Spleen (tissue), 11 donors: ENCODE data around the gene ZNF438. TPM values are rescaled to one million over a fixed set of nuclear protein-coding genes. Genes with fewer than 3 reads are reported as not detected.

Source experiments
- DNase-seq: peaks from one replicate; pipeline ENCODE4 v3.0.0-alpha.2; 2020
- H3K27ac ChIP-seq, 8 donors: fragments of 200-600 bp; sonication (generic) in 7 of 8; 1 replicate in 4 of 8; 2 replicates in 4 of 8; pipeline versions ENCODE4 v1.5.0 to v1.8.0; 2016 to 2021; ENCODE audit warnings: inconsistent platforms in 4 of 8, mild to moderate bottlenecking in 4 of 8, moderate library complexity in 1 of 8
- H3K27me3 ChIP-seq, 7 donors: fragments of 200-600 bp; sonication (generic) in 6 of 7; replicated peaks in 1 of 7; 1 replicate in 4 of 7; 2 replicates in 3 of 7; pipeline versions ENCODE4 v1.5.0 to v1.8.0; 2016 to 2021; ENCODE audit warnings: inconsistent platforms in 3 of 7, mild to moderate bottlenecking in 1 of 7
- H3K36me3 ChIP-seq, 6 donors: fragments of 200-600 bp; sonication (generic) in 5 of 6; 1 replicate in 4 of 6; 2 replicates in 2 of 6; pipeline versions ENCODE4 v1.5.0 to v1.8.0; 2016 to 2021; ENCODE audit warnings: inconsistent platforms in 2 of 6
- H3K4me1 ChIP-seq, 6 donors: fragments of 200-600 bp; sonication (generic) in 5 of 6; 1 replicate in 3 of 6; 2 replicates in 3 of 6; pipeline versions ENCODE4 v1.5.0 to v1.8.0; 2016 to 2021; ENCODE audit warnings: inconsistent platforms in 3 of 6
- H3K4me3 ChIP-seq, 8 donors: fragments of 200-600 bp; sonication (generic) in 7 of 8; 1 replicate in 4 of 8; 2 replicates in 4 of 8; pipeline versions ENCODE4 v1.5.0 to v1.8.0; 2016 to 2021; ENCODE audit warnings: inconsistent platforms in 4 of 8, mild to moderate bottlenecking in 4 of 8, moderate library complexity in 2 of 8
- H3K9me3 ChIP-seq, 8 donors: fragments of 200-600 bp; sonication (generic) in 7 of 8; 1 replicate in 4 of 8; 2 replicates in 4 of 8; pipeline versions ENCODE4 v1.5.0 to v1.8.0; 2016 to 2021; ENCODE audit warnings: inconsistent platforms in 4 of 8
- CTCF ChIP-seq, 11 experiments: fragments of 200-600 bp in 7 of 11; fragments of 450-650 bp in 4 of 11; sonication (generic) in 4 of 11; IDR thresholded peaks in 8 of 11; conservative IDR thresholded peaks in 3 of 11; 1 replicate in 7 of 11; 2 replicates in 4 of 11; pipeline versions ENCODE4 v1.4.0 to v1.8.0; 2016 to 2021; ENCODE audit warnings: antibody characterized with exemption in 11 of 11, inconsistent platforms in 4 of 11, mild to moderate bottlenecking in 1 of 11
- POLR2A ChIP-seq, 3 donors: fragments of 450-650 bp; IDR thresholded peaks; one replicate each; pipeline ENCODE4 v1.5.1; 2017; ENCODE audit warnings: antibody characterized with exemption in 3 of 3, mild to moderate bottlenecking in 1 of 3
- POLR2AphosphoS5 ChIP-seq, 3 donors: sonication (generic); formaldehyde crosslinking; IDR thresholded peaks; one replicate each; pipeline ENCODE4 v1.5.1; 2017; ENCODE audit warnings: antibody characterized with exemption in 3 of 3
- WGBS, 5 donors: extraction: QIAGEN DNeasy Blood & Tissue Kit in 3 of 5; methylation state at CpG; one replicate each; pipeline versions ENCODE4 v1.1.5 to v1.1.7; 2013 to 2018; 5-methylcytosine and 5-hydroxymethylcytosine counted together
- intact Hi-C: fragments of 100-400 bp; cut with DNase I; formaldehyde crosslinking; loops from one replicate; pipeline ENCODE4 v1.15.0; 2023; ENCODE audit warnings: low total_unique reads
- polyA plus RNA-seq, 3 donors: library from polyadenylated mRNA; stranded (reverse); fragments of 200-250 nt; gene quantifications; one replicate each; pipeline ENCODE4 v1.2.1, GENCODE V29; 2013
- total RNA-seq, 7 donors: library from RNA; depleted of rRNA in 3 of 7; stranded (reverse); fragments of >200 nt in 3 of 7; fragmentation: NEBNext Ultra II Directional in 4 of 7; extraction: Animal tissue kit (Norgen Biotek cat#: 25700) in 4 of 7; gene quantifications; one replicate each; pipeline versions ENCODE4 v1.1.0 to v1.2.1, GENCODE V29; 2016 to 2021
- donor health status: healthy with polysubstance abuse.
- donor health status: DM: no; HTN: no; CAD: no; lungs with moderate emphysema.
- donor health status: DM: no; HTN: no; CAD: no.
- donor health status: Bipolar disorder and iron deficiency.
- donor health status: healthy.
- donor health status: DM: no; HTN: no; CAD: no.
- donor health status: DM: yes; HTN: yes; CAD: no.

The ZNF438 gene
- total and polyA plus RNA-seq, 10 donors = 4.4 to 23.1 (median 13.9) TPM

DNA sequence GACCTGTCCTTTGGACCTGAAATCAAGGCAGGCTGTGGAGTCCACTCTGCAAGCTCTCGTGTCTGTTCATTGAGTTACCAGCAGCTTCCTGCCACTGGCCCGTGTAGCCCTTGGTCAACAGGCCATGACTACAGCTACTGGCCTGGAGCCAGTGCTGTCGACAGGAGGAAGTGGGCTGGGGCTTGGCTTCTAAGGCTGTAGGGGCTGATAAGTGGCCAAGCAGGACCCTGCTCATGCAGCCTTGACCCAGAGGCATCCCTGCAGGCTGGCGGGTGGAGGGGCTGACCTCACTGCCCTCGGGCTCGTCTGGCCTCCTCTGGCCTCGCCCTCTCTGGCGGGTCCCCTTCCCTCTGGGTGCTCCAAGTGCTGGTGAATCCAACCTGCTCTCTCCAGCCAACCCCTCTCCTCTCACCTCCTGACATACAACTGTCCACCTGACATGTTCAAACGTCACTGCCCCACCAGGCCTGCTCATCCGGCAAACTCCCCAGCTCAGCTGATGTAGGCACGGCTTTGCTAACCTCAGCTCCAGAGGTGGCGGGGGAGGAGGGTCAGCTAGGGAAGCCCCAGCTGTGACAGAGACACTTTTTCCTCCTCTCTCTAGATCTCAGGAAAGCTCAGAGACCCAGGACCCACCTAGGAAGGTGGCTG lies 213.5 kb downstream of the ZNF438 start:
- intact Hi-C loops = no loop called here
- Histone ChIP-seq H3K9me3 (no peaks in the 10 kb centered on the region), H3K36me3 (no peaks in the 10 kb centered on the region), H3K27ac (no peak overlapping the region), H3K27me3 (no peaks in the 10 kb centered on the region), H3K4me1 (peaks cover 0 to 26% (median 9%) of the 10 kb centered on the region in 6 donors), H3K4me3 (no peak overlapping the region)
- no peak for TF ChIP-seq POLR2A (IDR thresholded peaks at IDR 0.05)
- TF ChIP-seq POLR2AphosphoS5 (IDR thresholded peaks at IDR 0.05) = peak; percentile 63 to 72 (median 64)
- no peak for TF ChIP-seq CTCF (IDR thresholded peaks at IDR 0.05 in 8 of 11, conservative IDR thresholded peaks at IDR 0.05 in 3 of 11)
- DNase-seq = peak; percentile 85
- 40 to 51% (median 46%) methylated on average over 10 to 12 of the region's 12 CpGs for WGBS, 5 donors

- H3K27me3 ChIP-seq = no peaks in the 10 kb centered on the region
- no peak for TF ChIP-seq CTCF (IDR thresholded peaks at IDR 0.05 in 8 of 11, conservative IDR thresholded peaks at IDR 0.05 in 3 of 11)
- TF ChIP-seq POLR2A (IDR thresholded peaks at IDR 0.05) = no peak
- no peak for TF ChIP-seq POLR2AphosphoS5 (IDR thresholded peaks at IDR 0.05)
- intact Hi-C loops = no loop called here
- no peak overlapping the region for H3K27ac ChIP-seq
- DNase-seq = no peak
- H3K9me3 ChIP-seq = no peaks in the 10 kb centered on the region
- WGBS, 5 donors = 77 to 84% (median 79%) methylated on average over 5 of the region's 5 CpGs
- peaks cover 0 to 29% (median 13%) of the 10 kb centered on the region in 6 donors for H3K4me1 ChIP-seq
- no peaks in the 10 kb centered on the region for H3K36me3 ChIP-seq
- H3K4me3 ChIP-seq = no peak overlapping the region
Observed at GRCh38 chr10:30817541-30817940, 214.1 kb downstream of the ZNF438 start.

DNA sequence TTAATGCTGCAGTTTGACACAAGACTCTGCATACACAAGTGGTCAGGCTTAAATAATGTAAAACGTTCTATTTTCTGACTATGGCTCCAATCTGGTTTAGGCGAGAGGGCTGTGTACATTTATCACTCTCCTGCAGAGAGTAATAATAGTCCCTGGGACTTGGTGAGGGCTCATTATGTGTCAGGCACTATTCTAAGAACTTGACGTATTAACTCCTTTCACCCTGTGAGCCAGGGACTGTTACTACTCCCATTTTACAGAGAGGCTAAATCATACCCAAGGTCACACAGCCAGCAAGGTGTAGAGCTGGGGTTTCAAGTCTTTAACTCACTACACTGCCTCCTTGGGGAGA lies 214.9 kb downstream of the ZNF438 start:
- Histone ChIP-seq H3K27ac (peak overlapping the region in 1 of 8 donors; percentile 2), H3K4me1 (peaks cover 0 to 37% (median 20%) of the 10 kb centered on the region in 6 donors)
- intact Hi-C loops = no loop called here

More for the DNA sequence above, 214.9 kb downstream of the ZNF438 start:
- DNase-seq = no peak
- Histone ChIP-seq H3K9me3 (no peaks in the 10 kb centered on the region), H3K36me3 (no peaks in the 10 kb centered on the region), H3K27me3 (no peaks in the 10 kb centered on the region), H3K4me3 (no peak overlapping the region)
- TF ChIP-seq CTCF (IDR thresholded peaks at IDR 0.05 in 8 of 11, conservative IDR thresholded peaks at IDR 0.05 in 3 of 11) (no peak), POLR2AphosphoS5 (IDR thresholded peaks at IDR 0.05) (no peak), POLR2A (IDR thresholded peaks at IDR 0.05) (no peak)
- WGBS, 5 donors = 72 to 92% (median 85%) methylated on average over 3 of the region's 3 CpGs
